Vagina (tissue), 2 donors: ENCODE results near the gene ISYNA1. TPM values are rescaled to one million over a fixed set of nuclear protein-coding genes. Genes with fewer than 3 reads are reported as not detected.

Source experiments
- DNase-seq, 2 donors: peaks; one replicate each; pipeline ENCODE4 v3.0.0-alpha.2; 2017; ENCODE audit errors: extremely low spot score in 2 of 2
- H3K27ac ChIP-seq: fragments of 200-600 bp; sonication (generic); one replicate; pipeline ENCODE4 v1.5.1; 2019
- H3K27me3 ChIP-seq: fragments of 200-600 bp; sonication (generic); one replicate; pipeline ENCODE4 v1.5.1; 2019
- H3K36me3 ChIP-seq, 2 donors: fragments of 200-600 bp; sonication (generic); one replicate each; pipeline ENCODE4 v1.5.1; 2017 to 2019
- H3K4me1 ChIP-seq: fragments of 200-600 bp; sonication (generic); one replicate; pipeline ENCODE4 v1.5.1; 2019
- H3K4me3 ChIP-seq, 2 donors: fragments of 200-600 bp; sonication (generic); 1 replicate in 1 of 2; 2 replicates in 1 of 2; pipeline ENCODE4 v1.5.1; 2016 to 2019
- H3K9me3 ChIP-seq: fragments of 200-600 bp; sonication (generic); one replicate; pipeline ENCODE4 v1.5.1; 2019
- CTCF ChIP-seq, 3 experiments: fragments of 450-650 bp in 2 of 3; fragments of 200-600 bp in 1 of 3; sonication (generic) in 1 of 3; IDR thresholded peaks; one replicate each; pipeline ENCODE4 v1.5.1; 2017 to 2019; ENCODE audit warnings: antibody characterized with exemption in 3 of 3, mild to moderate bottlenecking in 2 of 3, moderate library complexity in 2 of 3
- POLR2A ChIP-seq, 2 donors: fragments of 450-650 bp; IDR thresholded peaks; one replicate each; pipeline ENCODE4 v1.6.1; 2017; ENCODE audit warnings: antibody characterized with exemption in 2 of 2, mild to moderate bottlenecking in 2 of 2, moderate library complexity in 2 of 2
- POLR2AphosphoS5 ChIP-seq, 2 donors: sonication (generic); formaldehyde crosslinking; IDR thresholded peaks; one replicate each; pipeline ENCODE4 v1.9.0; 2017; ENCODE audit warnings: antibody characterized with exemption in 2 of 2, mild to moderate bottlenecking in 2 of 2, low read depth in 1 of 2; ENCODE audit not compliant: insufficient read depth in 1 of 2
- intact Hi-C: fragments of 100-400 bp; cut with DNase I; formaldehyde crosslinking; loops from one replicate; pipeline ENCODE4 v1.15.1; 2023
- total RNA-seq: library from RNA; depleted of rRNA; stranded (reverse); fragments of >200 nt; gene quantifications from one replicate; pipeline ENCODE4 v1.2.3, GENCODE V29; 2016

ISYNA1 gene
- total RNA-seq, 1 donor from 2014 or later = 57.5 TPM

- intact Hi-C loops = loop anchor here (10.0 kb wide), 1 partner anchor 230 kb away; no protein-coding TSS in a partner anchor
- peaks cover 0 to 46% of the 10 kb centered on the region in 2 donors for H3K36me3 ChIP-seq
- DNase-seq = no peak
These were observed 6.6 kb upstream of the ISYNA1 start for GRCh38 chr19:18444513-18444912.

GRCh38 chr19:18443831-18444230 is 5.9 kb upstream of the ISYNA1 start:
- H3K4me1 ChIP-seq = peaks cover 7% of the 10 kb centered on the region
- intact Hi-C loops = loop anchor here (10.0 kb wide), 1 partner anchor 231 kb away; no protein-coding TSS in a partner anchor
- DNase-seq = no peak

More at GRCh38 chr19:18444513-18444912, 6.6 kb upstream of the ISYNA1 start:
- no peak overlapping the region for H3K27ac ChIP-seq
- no peak overlapping the region for H3K4me3 ChIP-seq
- H3K27me3 ChIP-seq = no peaks in the 10 kb centered on the region
- H3K4me1 ChIP-seq = no peaks in the 10 kb centered on the region
- H3K9me3 ChIP-seq = no peaks in the 10 kb centered on the region
- no peak for TF ChIP-seq POLR2AphosphoS5 (IDR thresholded peaks at IDR 0.05; ENCODE audit: insufficient read depth in 1 of 2, low read depth in 1 of 2)

GRCh38 chr19:18443406-18443805 is 5.5 kb upstream of the ISYNA1 start:
- no peak for DNase-seq
- Histone ChIP-seq H3K4me3 (no peak overlapping the region), H3K4me1 (peaks cover 11% of the 10 kb centered on the region), H3K36me3 (peaks cover 0 to 35% of the 10 kb centered on the region in 2 donors), H3K27me3 (no peaks in the 10 kb centered on the region), H3K27ac (no peak overlapping the region), H3K9me3 (no peaks in the 10 kb centered on the region)
- TF ChIP-seq CTCF (IDR thresholded peaks at IDR 0.05) (no peak), POLR2AphosphoS5 (IDR thresholded peaks at IDR 0.05; ENCODE audit: insufficient read depth in 1 of 2, low read depth in 1 of 2) (no peak), POLR2A (IDR thresholded peaks at IDR 0.05) (no peak)
- intact Hi-C loops = loop anchor here (10.0 kb wide), 1 partner anchor 231 kb away; no protein-coding TSS in a partner anchor

More at GRCh38 chr19:18443831-18444230, 5.9 kb upstream of the ISYNA1 start:
- Histone ChIP-seq H3K4me3 (no peak overlapping the region), H3K36me3 (peaks cover 0 to 39% of the 10 kb centered on the region in 2 donors), H3K27ac (no peak overlapping the region), H3K9me3 (no peaks in the 10 kb centered on the region), H3K27me3 (no peaks in the 10 kb centered on the region)
- TF ChIP-seq POLR2AphosphoS5 (IDR thresholded peaks at IDR 0.05; ENCODE audit: insufficient read depth in 1 of 2, low read depth in 1 of 2) = no peak
- TF ChIP-seq CTCF (IDR thresholded peaks at IDR 0.05) = no peak
- no peak for TF ChIP-seq POLR2A (IDR thresholded peaks at IDR 0.05)

GRCh38 chr19:18442941-18443340 is 5.0 kb upstream of the ISYNA1 start:
- Histone ChIP-seq H3K27ac (no peak overlapping the region), H3K4me1 (peaks cover 16% of the 10 kb centered on the region), H3K27me3 (no peaks in the 10 kb centered on the region), H3K36me3 (peaks cover 0 to 30% of the 10 kb centered on the region in 2 donors), H3K9me3 (no peaks in the 10 kb centered on the region), H3K4me3 (no peak overlapping the region)
- intact Hi-C loops = loop anchor here (10.0 kb wide), 1 partner anchor 232 kb away; no protein-coding TSS in a partner anchor
- TF ChIP-seq CTCF (IDR thresholded peaks at IDR 0.05) = no peak
- no peak for TF ChIP-seq POLR2A (IDR thresholded peaks at IDR 0.05)
- TF ChIP-seq POLR2AphosphoS5 (IDR thresholded peaks at IDR 0.05; ENCODE audit: insufficient read depth in 1 of 2, low read depth in 1 of 2) = no peak
- DNase-seq = no peak

GRCh38 chr19:18441804-18442788 is 4.2 kb upstream of the ISYNA1 start:
- Histone ChIP-seq H3K9me3 (no peaks in the 10 kb centered on the region), H3K4me3 (no peak overlapping the region), H3K27ac (no peak overlapping the region), H3K4me1 (peaks cover 24% of the 10 kb centered on the region), H3K27me3 (no peaks in the 10 kb centered on the region), H3K36me3 (peaks cover 0 to 29% of the 10 kb centered on the region in 2 donors)
- DNase-seq = no peak
- intact Hi-C loops = loop anchor here (10.0 kb wide), 1 partner anchor 233 kb away; no protein-coding TSS in a partner anchor
- no peak for TF ChIP-seq POLR2A (IDR thresholded peaks at IDR 0.05)
- TF ChIP-seq POLR2AphosphoS5 (IDR thresholded peaks at IDR 0.05; ENCODE audit: insufficient read depth in 1 of 2, low read depth in 1 of 2) = no peak
- TF ChIP-seq CTCF (IDR thresholded peaks at IDR 0.05) = no peak
